Measurements from ENCODE around the gene ZNF790.

Gene ZNF790

GRCh38 chr19:36771261-36772231 lies 66.6 kb downstream of the ZNF790 start:
- peak; percentile 43 for DNase-seq

Data from CD4-positive, alpha-beta T cell treated with Interleukin-12 subunit alpha and Interleukin-12 subunit beta, for 1 hour (primary cell).